NCI-H2196 (cell line): ENCODE data around the gene DHX58.

Source experiments
- DNase-seq: peaks from one replicate; lab custom pipeline; 2025; ENCODE audit not compliant: unreplicated experiment; lab: John Stamatoyannopoulos, UW

Gene DHX58

DNA sequence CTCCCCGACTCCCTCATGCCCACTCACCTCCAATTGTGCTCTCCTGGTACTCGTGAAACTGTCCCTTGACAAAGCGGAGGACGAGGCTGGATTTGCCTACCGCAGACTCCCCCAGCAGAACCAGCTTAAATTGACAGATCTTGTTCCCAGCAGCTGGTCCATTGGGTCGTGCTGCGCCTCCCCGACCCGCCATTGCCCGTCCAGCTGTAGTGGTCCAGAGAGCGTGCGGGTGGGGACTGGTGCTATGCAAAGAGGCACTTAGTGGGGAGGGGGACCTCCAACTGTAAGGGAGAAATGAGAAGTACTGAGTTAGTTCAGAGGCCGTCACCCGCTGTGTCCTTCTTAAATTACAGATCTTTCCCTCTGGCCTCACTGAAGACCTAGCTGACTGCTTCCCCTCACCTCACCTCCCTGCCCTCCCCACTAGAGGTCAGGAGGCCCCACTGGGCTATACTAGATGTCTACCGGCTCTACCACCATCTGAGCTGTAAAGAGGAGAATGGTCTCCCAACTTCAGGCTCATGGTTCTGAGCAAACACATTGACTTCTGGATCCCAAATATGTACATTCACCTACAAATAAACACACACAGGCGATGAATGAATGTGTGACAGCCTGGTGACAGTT is 17.9 kb upstream of the DHX58 start:
- no peak for DNase-seq

DNA sequence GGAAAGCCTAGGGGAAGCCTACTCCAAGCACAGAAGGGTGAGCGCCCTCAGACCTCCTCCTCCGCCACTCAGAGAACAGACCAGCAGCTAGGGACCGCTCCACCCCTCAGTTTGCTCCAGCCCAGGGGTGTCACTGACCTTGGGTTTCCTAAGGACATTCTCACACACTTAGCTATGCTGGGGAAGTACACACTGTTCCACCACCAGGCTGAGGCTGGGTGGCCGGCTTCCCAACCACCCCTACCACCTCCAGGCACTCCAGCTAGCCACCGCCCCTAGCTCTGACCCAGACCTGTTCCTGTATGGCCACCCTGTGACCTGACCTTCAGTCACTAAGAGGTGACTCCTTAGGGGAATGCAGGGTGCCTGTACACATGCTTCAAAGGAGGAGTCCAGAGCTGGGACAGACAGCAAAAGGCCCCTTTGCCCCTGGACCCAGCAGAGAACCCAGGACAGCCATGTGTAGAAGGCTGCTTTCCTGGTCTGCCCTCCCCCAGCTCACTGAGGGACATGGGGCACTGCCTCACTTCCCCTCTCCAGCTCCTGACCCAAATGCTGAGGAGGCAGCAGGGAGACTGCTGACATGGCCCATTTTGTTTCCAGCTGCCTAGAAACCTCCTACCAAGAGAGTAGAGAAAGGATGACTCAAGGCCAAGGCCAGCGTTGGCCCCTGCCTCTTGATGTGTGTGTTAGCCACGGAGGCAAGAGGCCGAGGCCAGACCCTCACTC is 16.8 kb upstream of the DHX58 start:
- DNase-seq, result no peak

GRCh38 chr17:42127414-42127813 is 14.9 kb upstream of the DHX58 start:
- no peak for DNase-seq

DNA sequence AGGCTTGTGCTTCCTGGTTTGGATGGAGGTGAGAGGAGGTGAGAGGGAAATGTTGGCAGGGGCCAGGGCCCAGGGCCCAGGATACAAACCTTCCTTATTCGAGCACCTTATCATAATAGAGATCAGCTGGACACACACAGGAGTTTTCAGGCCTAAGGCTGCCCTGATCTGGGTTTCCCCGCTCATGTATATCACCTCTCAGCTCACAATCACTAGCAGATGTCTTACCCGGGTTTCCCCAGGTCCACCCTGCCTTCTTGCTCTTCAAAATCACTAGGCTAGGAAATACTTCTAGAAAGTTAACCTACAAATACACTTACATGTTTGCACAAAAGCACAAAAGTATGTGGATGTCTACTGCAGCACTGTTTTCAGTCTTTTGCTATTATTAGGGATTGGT is 14.3 kb upstream of the DHX58 start:
- no peak for DNase-seq

DNA sequence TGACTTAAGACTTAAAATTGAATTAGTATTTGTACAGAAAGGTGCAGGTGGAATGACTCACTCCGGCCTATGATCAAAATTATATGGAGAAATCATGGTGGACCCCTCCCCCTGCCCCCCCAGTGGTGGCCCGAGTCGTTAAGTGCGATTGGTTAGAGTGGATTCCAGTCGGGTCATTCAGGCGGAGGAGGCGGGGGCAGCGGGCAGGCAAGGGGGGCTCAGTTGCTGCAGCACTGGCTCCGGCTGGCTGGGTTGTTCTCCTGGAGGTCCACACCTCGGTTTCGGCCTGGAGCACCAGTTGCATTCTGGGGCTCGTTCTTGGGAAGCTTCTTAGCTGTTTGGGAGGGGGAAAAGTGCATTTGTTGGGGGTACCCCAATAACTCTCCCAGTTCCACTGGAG is 13.1 kb upstream of the DHX58 start:
- no peak for DNase-seq

DNA sequence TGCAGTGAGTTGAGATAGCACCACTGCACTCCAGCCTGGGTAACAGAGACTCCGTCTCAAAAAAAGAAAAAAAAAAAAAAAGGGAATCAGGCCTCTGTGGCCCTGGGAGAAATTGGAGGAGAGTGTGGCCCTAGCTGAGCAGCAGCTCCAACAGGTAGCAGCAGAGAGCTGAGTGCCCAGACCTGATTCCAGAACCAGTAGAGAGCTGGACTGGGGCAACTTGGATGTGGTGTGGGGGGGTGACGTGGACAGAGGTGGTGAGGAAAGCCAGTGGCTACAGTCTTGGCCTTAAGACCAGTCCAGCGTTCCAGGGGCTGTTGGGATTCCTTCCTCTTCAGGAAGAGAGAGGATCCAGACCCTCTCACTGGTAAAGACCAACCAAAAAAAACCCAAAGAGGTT is 11.7 kb upstream of the DHX58 start:
- DNase-seq, result no peak

- DNase-seq, result no peak
Measured at GRCh38 chr17:42122371-42123303, 10.1 kb upstream of the DHX58 start, which contains the start of gene HSPB9. Gene HSPB9, plus strand, starts transcription at chr17:42122804. Its CDS starts 47 bp downstream, at chr17:42122851.

DNA sequence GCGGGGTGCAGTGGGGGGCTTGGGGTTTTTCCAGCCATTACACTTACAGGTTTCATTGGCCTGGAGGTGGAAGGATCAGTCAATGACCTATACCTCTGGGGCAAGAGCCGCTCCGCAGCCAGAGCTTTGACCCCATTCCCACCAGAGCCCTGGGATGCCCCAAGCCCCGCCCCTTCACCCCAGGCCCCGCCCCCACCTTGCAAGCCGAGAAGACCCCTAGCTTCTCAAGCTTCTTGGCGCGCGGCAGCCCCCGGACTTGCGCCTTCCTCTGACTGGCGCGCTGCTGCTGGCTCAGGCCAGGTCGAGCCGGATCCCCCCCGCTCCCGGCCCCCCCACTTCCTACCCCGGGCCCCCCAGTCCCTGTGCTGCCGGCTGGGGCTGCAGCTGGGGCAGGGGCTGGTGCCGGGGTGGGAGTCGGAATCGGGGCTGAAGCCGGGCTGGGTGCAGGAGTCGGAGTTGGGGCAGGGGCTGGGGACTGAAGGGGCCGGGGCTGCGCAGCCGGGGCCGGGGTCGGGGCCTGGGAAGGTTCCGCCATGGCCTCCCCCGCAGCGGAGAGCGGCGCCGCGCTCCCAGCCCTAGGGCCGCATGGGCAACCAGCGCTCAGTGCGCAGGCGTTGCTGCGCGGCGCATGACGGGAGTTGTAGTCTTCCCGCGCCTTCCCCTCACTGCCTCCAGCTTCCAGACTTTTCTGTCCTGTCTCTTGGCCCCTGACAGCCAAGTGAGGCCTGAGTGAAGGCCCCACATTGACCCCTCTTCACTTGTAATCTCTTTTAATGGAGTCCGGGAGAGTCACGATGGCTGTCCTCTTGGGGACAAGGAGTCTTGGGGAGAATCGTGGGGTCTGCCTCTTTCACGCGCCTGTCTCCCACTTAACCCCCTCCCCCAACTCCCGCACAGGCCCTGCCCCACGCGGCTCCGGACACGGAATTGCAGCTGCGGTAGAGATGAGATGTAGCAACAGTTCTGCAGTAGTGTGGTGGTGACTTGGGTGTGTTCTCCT is 8.6 kb upstream of the DHX58 start, which contains the start of gene KAT2A:
KAT2A (minus strand) TSS at position 598 of the 1,000 bp plus-strand sequence; CDS start at position 535, 63 bp downstream.
- DNase-seq, result peak; percentile 71

DNA sequence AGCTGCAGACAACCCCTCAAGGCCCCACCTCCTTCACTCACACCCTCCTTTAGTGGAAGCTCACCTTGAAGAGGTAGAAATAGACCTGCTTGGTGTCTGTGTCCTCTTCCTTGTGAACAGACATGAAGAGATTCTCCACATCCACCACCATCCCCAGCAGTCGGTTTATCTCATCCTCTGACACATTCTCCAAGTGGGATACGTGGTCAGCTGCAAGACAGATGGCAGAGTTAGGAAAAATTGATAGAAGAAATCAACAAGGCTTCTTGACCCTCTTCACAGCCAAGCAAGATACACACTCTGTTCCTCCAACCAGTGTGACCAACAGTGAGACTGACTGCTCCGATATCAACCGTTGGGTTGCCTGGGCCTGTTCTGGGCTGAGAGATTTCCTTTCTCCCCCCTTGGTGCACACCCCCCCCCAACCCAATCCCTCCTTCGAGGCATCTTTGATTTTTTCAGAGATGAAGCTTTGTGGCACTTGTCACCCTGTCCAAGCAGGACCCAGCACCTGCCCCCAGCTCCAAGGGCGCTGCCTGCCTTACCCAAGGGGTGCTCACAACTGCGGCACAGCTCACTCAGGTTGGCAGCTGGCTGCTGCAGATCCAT is 7.8 kb upstream of the DHX58 start:
- DNase-seq, result no peak

DNA sequence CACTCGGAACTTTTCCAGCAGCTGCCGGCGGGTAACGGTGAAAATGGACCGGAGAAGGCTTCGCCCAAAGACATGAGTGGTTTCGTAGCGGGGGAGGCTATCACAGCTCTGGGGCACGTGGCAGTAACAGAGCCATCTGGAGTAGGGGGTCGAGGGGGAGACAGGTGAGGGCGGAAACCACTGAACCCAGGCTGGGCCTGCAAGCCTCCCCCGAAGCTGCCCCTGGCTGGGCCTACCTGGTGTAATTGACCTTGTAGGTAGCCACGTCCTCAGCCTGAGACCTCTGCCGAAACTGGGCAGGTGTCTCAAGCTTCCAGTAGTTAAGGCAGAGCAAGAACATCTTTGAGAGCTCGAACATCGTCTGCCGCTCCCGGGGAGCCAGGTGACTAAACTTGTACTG is 6.8 kb upstream of the DHX58 start:
- no peak for DNase-seq

- no peak for DNase-seq
Measured at GRCh38 chr17:42118545-42118944, 6.0 kb upstream of the DHX58 start.

DNA sequence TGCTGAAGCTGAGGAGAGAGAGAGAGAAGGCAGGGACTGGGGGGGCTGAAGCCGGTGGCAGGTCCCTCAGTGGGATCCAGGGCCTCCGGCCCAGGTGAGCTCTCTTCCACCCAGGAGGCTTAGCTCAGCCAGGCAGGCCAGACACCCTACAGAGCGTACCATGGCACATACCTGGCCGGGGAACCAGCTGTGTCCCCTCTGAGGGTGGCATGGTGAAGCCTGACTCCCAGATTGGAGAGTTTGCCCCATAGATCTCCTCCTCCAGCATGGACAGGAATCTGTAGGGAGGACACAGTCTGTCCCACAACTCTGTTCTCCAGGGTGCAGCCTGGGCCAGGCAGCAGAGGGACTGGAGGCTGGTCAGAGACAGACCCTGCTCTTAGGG is 5.6 kb upstream of the DHX58 start:
- DNase-seq, result no peak

DNA sequence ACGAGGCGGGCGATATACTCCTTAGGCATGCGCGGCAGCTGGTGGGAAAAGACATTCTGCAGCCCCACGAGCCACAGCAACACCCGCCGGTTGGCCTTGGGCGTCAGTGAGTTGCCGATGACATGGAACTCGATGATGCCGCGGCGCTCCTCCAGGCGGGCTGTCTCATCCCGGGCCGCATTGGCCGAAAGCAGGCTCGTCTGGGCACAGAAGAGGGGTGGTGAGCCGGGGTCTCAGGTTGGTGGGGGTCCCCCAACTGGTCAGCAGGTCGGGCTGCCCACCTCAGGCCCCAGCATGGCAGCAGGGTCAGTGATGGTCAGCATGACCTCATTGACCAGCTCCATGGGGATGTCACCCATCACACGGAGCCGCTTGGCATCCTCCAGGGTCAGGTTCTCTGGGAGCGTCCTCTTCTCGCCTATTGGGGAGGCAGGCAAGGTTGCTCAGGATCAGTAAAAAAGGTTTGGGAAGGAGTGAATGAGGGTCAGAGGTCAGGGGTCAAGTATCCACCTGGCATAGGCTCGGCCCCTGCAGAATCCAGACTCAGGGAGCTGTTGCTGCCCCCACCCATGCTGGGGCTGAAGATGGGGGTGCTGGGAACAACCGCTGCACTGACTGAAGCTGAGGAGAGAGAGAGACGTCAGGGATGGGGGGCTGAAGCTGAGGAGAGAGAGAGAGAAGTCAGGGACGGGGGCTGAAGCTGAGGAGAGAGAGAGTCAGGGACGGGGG is 5.0 kb upstream of the DHX58 start:
- no peak for DNase-seq

- peak; percentile 74 for DNase-seq
Measured at GRCh38 chr17:42116705-42117396, 4.3 kb upstream of the DHX58 start.

- DNase-seq, result no peak
Measured at GRCh38 chr17:42114118-42114517, 1.6 kb upstream of the DHX58 start.

- DNase-seq, result no peak
Measured at GRCh38 chr17:42113293-42114069, 967 bp upstream of the DHX58 start.

DNA sequence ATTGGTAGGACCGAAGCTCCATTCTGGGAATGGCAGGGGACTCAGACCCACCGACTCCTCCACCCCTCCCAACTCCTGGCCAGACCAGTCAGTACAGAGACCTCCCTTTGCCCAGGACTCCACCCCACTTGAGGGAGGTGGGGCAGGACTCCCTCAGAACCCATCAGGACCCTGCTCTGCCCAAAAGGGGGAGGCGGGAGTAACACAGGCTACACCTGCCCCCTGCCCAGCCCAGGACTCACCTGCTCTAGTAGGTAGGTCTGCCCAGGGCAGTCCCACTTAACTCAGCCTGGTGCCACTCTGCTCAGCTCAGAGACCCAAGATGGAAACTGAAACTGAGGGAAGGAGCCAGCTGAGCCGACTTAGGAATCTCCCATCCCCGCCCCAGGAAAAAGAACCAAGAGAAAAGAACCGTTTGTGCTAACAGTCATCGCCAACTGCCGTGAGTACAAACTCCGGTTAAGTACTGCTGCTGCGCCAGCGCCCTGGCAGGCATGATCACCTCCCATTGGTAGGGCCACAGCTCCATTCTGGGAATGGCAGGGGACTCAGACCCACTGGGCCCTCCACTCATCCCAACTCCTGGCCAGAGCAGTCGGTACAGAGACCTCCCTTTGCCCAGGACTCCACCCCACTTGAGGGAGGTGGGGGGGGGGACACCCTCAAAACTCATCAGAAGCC is 503 bp downstream of the DHX58 start:
- no peak for DNase-seq
